Suprapubic skin (tissue), 4 donors: ENCODE data around the gene MNT.

Experiments used
- CTCF ChIP-seq, 2 donors: fragments of 200-600 bp in 1 of 2; fragments of 450-650 bp in 1 of 2; sonication (generic) in 1 of 2; IDR thresholded peaks; one replicate each; pipeline ENCODE4 v1.5.1; 2016 to 2019; ENCODE audit warnings: antibody characterized with exemption in 2 of 2, mild to moderate bottlenecking in 1 of 2, moderate library complexity in 1 of 2
- EP300 ChIP-seq: sonication (generic); formaldehyde crosslinking; IDR thresholded peaks from one replicate; pipeline ENCODE4 v1.6.1; 2017; ENCODE audit warnings: antibody characterized with exemption
- POLR2A ChIP-seq, 2 donors: fragments of 450-650 bp; IDR thresholded peaks; one replicate each; pipeline ENCODE4 v1.6.1; 2017; ENCODE audit warnings: antibody characterized with exemption in 2 of 2, mild to moderate bottlenecking in 2 of 2, moderate library complexity in 2 of 2
- POLR2AphosphoS5 ChIP-seq, 3 donors: sonication (generic); formaldehyde crosslinking; IDR thresholded peaks; one replicate each; pipeline ENCODE4 v1.6.1; 2017; ENCODE audit warnings: antibody characterized with exemption in 3 of 3

GRCh38 chr17:2374549-2375285, 26.1 kb downstream of the MNT start:
- TF ChIP-seq CTCF (IDR thresholded peaks at IDR 0.05) (no peak), POLR2A (IDR thresholded peaks at IDR 0.05) (no peak), EP300 (no peak), POLR2AphosphoS5 (IDR thresholded peaks at IDR 0.05) (no peak)
